Amniotic epithelial cell (primary cell): ENCODE results near the gene COL4A2.

Source experiments
- DNase-seq: peaks from one replicate; pipeline ENCODE4 v3.0.0-alpha.2; 2010; ENCODE audit warnings: low read depth

COL4A2 gene

GRCh38 chr13:110419381-110419791, 112.3 kb downstream of the COL4A2 start:
- DNase-seq, result peak; percentile 55

- no peak for DNase-seq
These were observed 112.9 kb downstream of the COL4A2 start for GRCh38 chr13:110419946-110420345.

GRCh38 chr13:110420626-110421025, 113.5 kb downstream of the COL4A2 start:
- DNase-seq, result no peak

- DNase-seq, result peak; percentile 49
These were observed 114.0 kb downstream of the COL4A2 start for GRCh38 chr13:110421061-110421460.

- peak; percentile 92 for DNase-seq
These were observed 114.8 kb downstream of the COL4A2 start for GRCh38 chr13:110421696-110422385.

GRCh38 chr13:110422913-110423688, 116.0 kb downstream of the COL4A2 start:
- peak; percentile 50 for DNase-seq

DNA sequence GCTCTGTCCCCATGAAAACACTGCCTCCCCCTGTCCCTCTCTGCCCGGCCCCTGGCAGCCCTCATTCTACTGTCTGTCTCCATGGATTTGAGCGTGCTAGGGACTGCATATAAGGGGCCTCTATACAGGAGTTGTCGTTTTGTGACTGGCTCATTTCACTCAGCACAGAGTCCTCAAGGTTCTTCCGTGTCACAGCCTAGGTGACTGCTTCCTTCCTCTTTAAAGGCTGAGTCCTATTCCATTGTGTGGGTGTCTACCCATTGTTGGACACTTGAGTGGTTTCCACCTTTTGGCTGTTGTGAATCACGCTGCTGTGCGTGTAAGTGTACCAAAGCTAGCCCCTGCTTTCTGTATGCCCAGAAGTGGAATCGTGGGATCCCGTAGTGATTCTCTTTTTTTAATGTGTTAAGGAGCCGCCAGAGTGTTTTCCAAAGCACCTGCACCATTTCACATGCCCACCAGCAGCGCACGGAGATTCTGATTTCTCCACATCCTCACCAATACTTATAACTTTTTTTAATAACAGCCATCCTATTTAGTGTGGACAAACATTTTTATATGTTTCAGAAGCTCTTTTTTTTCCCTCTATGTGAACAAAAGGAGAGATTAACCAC, 116.7 kb downstream of the COL4A2 start:
- no peak for DNase-seq

- no peak for DNase-seq
These were observed 117.7 kb downstream of the COL4A2 start for GRCh38 chr13:110424569-110425443.

- DNase-seq, result no peak
These were observed 118.3 kb downstream of the COL4A2 start for GRCh38 chr13:110425444-110425780.

DNA sequence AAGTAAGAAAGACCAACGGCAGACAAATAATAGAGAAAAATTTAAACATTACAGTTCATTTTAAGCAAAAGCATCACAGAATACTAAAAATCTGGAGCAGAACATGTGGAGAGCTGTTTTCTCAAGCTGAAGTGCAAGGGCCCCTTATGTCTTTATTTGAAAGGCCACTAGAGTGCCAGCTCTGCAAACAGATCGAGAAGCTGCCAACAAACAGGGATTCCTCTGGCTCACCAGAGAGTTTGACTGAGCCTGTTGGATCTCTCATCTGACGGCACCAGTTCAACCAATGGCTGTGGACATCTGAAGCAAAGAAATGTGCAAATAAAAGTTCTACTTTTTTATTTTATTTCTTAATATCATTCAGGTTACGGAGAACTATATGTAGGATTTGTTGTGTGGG, 119.7 kb downstream of the COL4A2 start:
- no peak for DNase-seq

GRCh38 chr13:110428313-110428712, 121.2 kb downstream of the COL4A2 start:
- DNase-seq, result no peak

DNA sequence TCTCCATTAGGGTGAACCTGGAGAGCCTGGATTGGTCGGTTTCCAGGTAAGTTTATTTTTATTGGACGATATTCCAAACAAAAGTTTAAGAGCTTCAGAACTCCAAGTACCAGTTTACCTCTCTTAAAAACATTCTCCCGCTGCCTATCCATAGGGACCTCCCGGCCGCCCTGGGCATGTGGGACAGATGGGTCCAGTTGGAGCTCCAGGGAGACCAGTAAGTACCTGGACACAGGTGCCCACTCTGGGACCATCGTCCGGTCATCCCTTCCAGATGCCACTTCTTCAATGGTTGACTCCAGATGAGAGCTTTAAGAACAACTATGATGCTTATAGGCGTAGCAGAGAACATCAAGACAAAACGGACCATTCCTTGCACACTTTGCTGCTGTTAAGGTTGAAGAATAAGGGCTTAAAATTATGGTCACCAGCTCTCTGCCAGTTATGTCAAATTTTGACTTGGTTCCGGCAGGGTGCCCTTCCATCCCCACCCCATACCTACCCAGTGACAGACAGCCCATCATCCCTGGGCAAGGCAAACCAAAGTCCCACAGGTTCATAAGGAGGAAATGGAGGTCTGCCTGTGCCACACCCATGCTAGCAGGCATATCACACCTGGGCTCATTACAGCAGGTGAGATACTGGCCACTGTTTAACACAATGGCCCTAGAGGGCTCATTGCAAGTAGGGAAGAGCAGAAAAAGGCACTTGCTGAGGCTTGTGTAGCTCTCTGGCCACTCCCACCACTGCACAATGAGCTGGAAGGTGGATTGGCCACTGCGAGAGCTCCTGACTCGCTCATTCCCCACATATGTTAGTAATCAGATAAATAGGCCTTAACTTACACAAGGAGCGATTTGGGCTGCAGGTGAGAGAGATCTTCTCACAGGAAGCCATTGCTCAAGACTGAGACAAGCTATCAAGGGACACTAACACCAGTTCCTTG, 123.6 kb downstream of the COL4A2 start:
- DNase-seq, result no peak

- no peak for DNase-seq
These were observed 124.6 kb downstream of the COL4A2 start for GRCh38 chr13:110431425-110432294.

DNA sequence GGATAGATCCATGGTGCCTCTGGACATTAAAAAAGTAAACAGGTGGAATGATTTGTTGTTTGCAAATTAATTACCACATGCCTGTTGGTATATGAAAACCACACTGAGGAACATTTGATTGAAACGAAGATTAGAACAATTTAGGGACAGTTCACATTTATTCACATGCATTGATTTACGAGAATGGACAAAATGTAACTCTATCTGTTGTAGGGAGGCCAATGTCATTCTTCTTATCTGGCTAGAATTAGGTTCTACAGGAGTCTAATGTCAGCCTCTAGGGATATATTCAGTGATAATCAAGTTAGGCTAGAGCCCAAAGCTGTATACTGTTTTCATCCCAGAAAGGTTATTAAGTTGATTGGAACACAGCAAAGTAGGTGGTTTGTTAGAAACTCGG, 125.4 kb downstream of the COL4A2 start:
- no peak for DNase-seq

- DNase-seq, result no peak
These were observed 125.9 kb downstream of the COL4A2 start for GRCh38 chr13:110433014-110433413.

DNA sequence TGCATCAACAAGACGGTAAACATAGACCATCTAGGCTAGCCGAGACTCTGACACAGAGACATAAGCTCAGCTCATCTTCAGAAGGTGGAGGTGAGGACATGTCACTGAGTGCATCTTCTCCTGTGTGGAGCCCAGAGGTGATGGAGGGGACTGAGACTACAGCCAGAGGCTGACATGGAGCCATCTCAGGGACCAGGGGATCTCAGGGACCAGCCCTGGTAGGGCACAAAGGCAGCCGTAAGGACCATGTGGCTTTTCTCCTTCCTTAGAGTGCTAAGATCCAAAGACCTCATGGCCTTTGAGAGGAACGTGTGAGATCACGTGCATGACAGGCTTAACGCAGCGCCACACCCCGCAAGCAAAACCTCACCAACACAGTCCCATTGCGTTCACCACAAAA, 127.5 kb downstream of the COL4A2 start:
- no peak for DNase-seq

- no peak for DNase-seq
These were observed 128.2 kb downstream of the COL4A2 start for GRCh38 chr13:110435331-110435730.

GRCh38 chr13:110436276-110436675, 129.2 kb downstream of the COL4A2 start:
- no peak for DNase-seq

DNA sequence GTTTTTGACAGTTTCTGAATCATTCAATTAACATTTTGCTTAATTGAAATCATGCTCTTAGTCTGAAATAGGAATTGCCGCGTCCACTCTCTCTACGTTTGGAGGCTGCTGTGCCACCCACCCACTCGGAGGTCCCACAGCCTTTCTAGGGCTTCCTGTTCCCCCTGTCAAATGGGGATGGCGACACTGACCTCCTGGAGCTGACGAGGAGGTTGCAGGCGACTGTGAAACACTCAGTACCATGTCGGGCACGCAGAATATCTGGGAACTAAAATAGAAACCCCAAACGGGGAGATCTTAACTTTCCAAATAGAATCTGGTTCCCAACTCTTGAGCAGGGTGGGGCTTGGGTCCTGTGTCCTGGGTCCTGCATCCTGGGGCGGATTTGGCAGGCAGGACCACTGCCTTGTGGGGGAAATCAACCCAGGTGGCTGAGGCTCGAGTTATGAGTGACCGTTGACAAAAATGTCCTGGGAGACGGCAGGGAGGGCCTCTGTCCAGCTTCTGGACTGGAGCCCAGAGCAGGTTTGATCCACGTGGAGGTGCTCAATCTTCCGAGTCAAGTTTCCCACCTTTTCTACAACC, 129.8 kb downstream of the COL4A2 start:
- no peak for DNase-seq

- no peak for DNase-seq
These were observed 131.1 kb downstream of the COL4A2 start for GRCh38 chr13:110438211-110438610.
